HCT116 (cell line): ENCODE measurements around the gene SPATA6. TPM values are rescaled to one million over a fixed set of nuclear protein-coding genes. Genes with fewer than 3 reads are reported as not detected.

Experiments used
- ATAC-seq: fragments of 200-7000 bp; cut with Tn5 transposase; 2 replicates; pipeline ENCODE4 v1.9.1; 2020; ENCODE audit warnings: mild to moderate bottlenecking, moderate library complexity
- BruUV-seq: library from RNA; stranded (reverse); fragments of 400-500 nt; replicated peaks from 2 replicates; lab custom pipeline; 2021; lab: Mats Ljungman, UMichigan
- CTCF ChIA-PET: fragments of 300-600 bp; sonication (Branson Sonifier 250); formaldehyde crosslinking; loops from one replicate; lab custom pipeline; 2021; ENCODE audit warnings: antibody characterized with exemption; lab: Charles Lee
- POLR2A ChIA-PET: fragments of 300-600, 350-600 bp; sonication (Branson Sonifier 250); formaldehyde crosslinking; loops from one replicate; lab custom pipeline; 2021; ENCODE audit warnings: antibody characterized with exemption; lab: Charles Lee
- RAD21 ChIA-PET, 2 experiments: fragments of 300-600 bp; sonication (Branson Sonifier 250); formaldehyde crosslinking; loops; one replicate each; lab custom pipeline; 2023; ENCODE audit warnings: low total read pairs in 2 of 2; ENCODE audit not compliant: uncharacterized antibody in 2 of 2, unreplicated experiment in 2 of 2, low non-redundant PET in 1 of 2; lab: Charles Lee
- DNase-seq: peaks from one replicate; pipeline ENCODE4 v3.0.0-alpha.2; 2010; ENCODE audit warnings: low read depth, low spot score
- H2AFZ ChIP-seq: fragments of 200-600 bp; shearing (Covaris generic), sonication (generic); 2 replicates; pipeline ENCODE4 v1.6.1; 2017; ENCODE audit warnings: low read depth, mixed run types, mixed read lengths, antibody characterized with exemption, low read length; ENCODE audit not compliant: poor library complexity, severe bottlenecking
- H3K27ac ChIP-seq: 2 replicates; pipeline ENCODE4 v1.5.1; 2012; ENCODE audit warnings: low read depth, low read length
- H3K27me3 ChIP-seq: fragments of 200-600 bp; sonication (generic); 2 replicates; pipeline ENCODE4 v1.6.1; 2016; ENCODE audit warnings: mixed run types, low read length, mixed read lengths; ENCODE audit not compliant: insufficient read depth
- H3K36me3 ChIP-seq, 2 experiments: fragments of 200-500 bp in 1 of 2; fragments of 200-600 bp in 1 of 2; sonication (Bioruptor generic) in 1 of 2; sonication (generic) in 1 of 2; 2 replicates each; pipeline versions ENCODE4 v1.5.1 to v1.6.1; 2014 to 2016; ENCODE audit warnings: low read length in 2 of 2, inconsistent platforms in 1 of 2, mixed read lengths in 1 of 2, mixed run types in 1 of 2; ENCODE audit not compliant: insufficient read depth in 2 of 2, control insufficient read depth in 1 of 2
- H3K4me1 ChIP-seq, 2 experiments: fragments of 200-600 bp in 1 of 2; sonication (generic) in 1 of 2; 2 replicates each; pipeline versions ENCODE4 v1.5.1 to v1.6.1; 2012 to 2017; ENCODE audit warnings: low read length in 2 of 2, inconsistent platforms in 1 of 2, mild to moderate bottlenecking in 1 of 2, mixed read lengths in 1 of 2, mixed run types in 1 of 2, moderate library complexity in 1 of 2; ENCODE audit not compliant: insufficient read depth in 2 of 2, control insufficient read depth in 1 of 2
- H3K4me2 ChIP-seq: fragments of 200-600 bp; sonication (generic); 2 replicates; pipeline ENCODE4 v1.6.1; 2017; ENCODE audit warnings: mixed run types, low read length, mixed read lengths
- H3K4me3 ChIP-seq, 2 experiments: fragments of 200-600 bp in 1 of 2; sonication (generic) in 1 of 2; replicated peaks in 1 of 2; 2 replicates each; pipeline ENCODE4 v1.5.1; 2011 to 2016; ENCODE audit warnings: low read length in 2 of 2, control low read depth in 1 of 2, low read depth in 1 of 2, mild to moderate bottlenecking in 1 of 2, mixed read lengths in 1 of 2, mixed run types in 1 of 2
- H3K79me2 ChIP-seq: fragments of 200-600 bp; sonication (generic); 2 replicates; pipeline ENCODE4 v1.6.1; 2017; ENCODE audit warnings: mild to moderate bottlenecking, mixed run types, low read length, moderate library complexity, mixed read lengths; ENCODE audit not compliant: insufficient read depth
- H3K9ac ChIP-seq: fragments of 200-600 bp; sonication (generic); 2 replicates; pipeline ENCODE4 v1.6.1; 2016; ENCODE audit warnings: low read length, mixed read lengths
- H3K9me2 ChIP-seq: fragments of 200-600 bp; sonication (generic), shearing (Covaris generic); 2 replicates; pipeline ENCODE4 v1.6.1; 2017; ENCODE audit warnings: mixed run types, mild to moderate bottlenecking, moderate library complexity; ENCODE audit not compliant: insufficient read depth
- H3K9me3 ChIP-seq, 2 experiments: fragments of 200-500 bp in 1 of 2; fragments of 200-600 bp in 1 of 2; sonication (Bioruptor generic) in 1 of 2; sonication (generic) in 1 of 2; 2 replicates each; pipeline ENCODE4 v1.6.1; 2014 to 2017; ENCODE audit warnings: low read length in 2 of 2, mixed read lengths in 2 of 2, inconsistent platforms in 1 of 2, low read depth in 1 of 2, mild to moderate bottlenecking in 1 of 2, mixed run types in 1 of 2, moderate library complexity in 1 of 2; ENCODE audit not compliant: control insufficient read depth in 1 of 2, insufficient read depth in 1 of 2
- H4K20me1 ChIP-seq: fragments of 200-600 bp; sonication (generic), shearing (Covaris generic); 2 replicates; pipeline ENCODE4 v1.6.1; 2017; ENCODE audit warnings: mixed run types, mild to moderate bottlenecking, moderate library complexity; ENCODE audit not compliant: insufficient read depth
- CBX3 ChIP-seq: IDR thresholded peaks from 2 replicates; pipeline ENCODE4 v1.6.1; 2012; ENCODE audit warnings: low read depth
- CEBPB ChIP-seq: IDR thresholded peaks from 2 replicates; pipeline ENCODE4 v1.6.1; 2012; ENCODE audit warnings: low read depth
- CTCF ChIP-seq, 3 experiments: fragments of 200-600 bp in 1 of 3; sonication (generic) in 1 of 3; IDR thresholded peaks in 2 of 3; conservative IDR thresholded peaks in 1 of 3; 2 replicates each; pipeline ENCODE4 v1.5.1; 2012 to 2017; ENCODE audit warnings: low read depth in 2 of 3, low read length in 2 of 3, antibody characterized with exemption in 1 of 3, borderline replicate concordance in 1 of 3, control low read depth in 1 of 3, mild to moderate bottlenecking in 1 of 3, mixed read lengths in 1 of 3, mixed run types in 1 of 3, moderate library complexity in 1 of 3; ENCODE audit not compliant: insufficient read depth in 1 of 3
- ELF1 ChIP-seq: IDR thresholded peaks from 2 replicates; pipeline ENCODE4 v1.6.1; 2012; ENCODE audit warnings: low read depth, borderline replicate concordance
- EZH2phosphoT487 ChIP-seq: fragments of 200-600 bp; IDR thresholded peaks from 2 replicates; pipeline ENCODE4 v1.6.1; 2018; ENCODE audit warnings: antibody characterized with exemption, borderline replicate concordance
- JUND ChIP-seq: IDR thresholded peaks from 2 replicates; pipeline ENCODE4 v1.6.1; 2012
- POLR2AphosphoS5 ChIP-seq: IDR thresholded peaks from 2 replicates; pipeline ENCODE4 v1.6.1; 2011; ENCODE audit warnings: mild to moderate bottlenecking, low read depth, low read length, moderate library complexity
- REST ChIP-seq: IDR thresholded peaks from 2 replicates; pipeline ENCODE4 v1.6.1; 2012; ENCODE audit warnings: low read depth
- SIN3A ChIP-seq: IDR thresholded peaks from 2 replicates; pipeline ENCODE4 v1.6.1; 2012; ENCODE audit warnings: low read depth
- SP1 ChIP-seq: IDR thresholded peaks from 2 replicates; pipeline ENCODE4 v1.6.1; 2012; ENCODE audit warnings: low read depth
- ZFX ChIP-seq: fragments of 450-650 bp; IDR thresholded peaks from 2 replicates; pipeline ENCODE4 v1.6.1; 2017
- intact Hi-C: fragments of 100-400 bp; cut with micrococcal nuclease; formaldehyde crosslinking; loops from 2 replicates; pipeline ENCODE4 v1.10.0; 2022
- total RNA-seq: library from RNA; stranded (reverse); gene quantifications from one replicate; pipeline ENCODE4 v1.2.1, GENCODE V29; 2021; ENCODE audit not compliant: unreplicated experiment
- TF ChIP-seq, protein P1 (sequence below): IDR thresholded peaks from 2 replicates; pipeline ENCODE4 v1.6.1; 2012

The SPATA6 gene
- total RNA-seq, 1 experiment from 2014 or later: 8.6 TPM

- Histone ChIP-seq H3K36me3 (no peaks in the 10 kb centered on the region), H3K4me2 (no peak overlapping the region)
- no peak for TF ChIP-seq ZFX
- TF ChIP-seq REST: no peak
- TF ChIP-seq SP1: no peak
- no peak for TF ChIP-seq CBX3
- TF ChIP-seq EZH2phosphoT487: no peak
- TF ChIP-seq ELF1: no peak
- no peak for TF ChIP-seq JUND
- TF ChIP-seq SIN3A: no peak
- TF ChIP-seq CEBPB: no peak
Measured at GRCh38 chr1:48396208-48396607, 75.8 kb downstream of the SPATA6 start.

DNA sequence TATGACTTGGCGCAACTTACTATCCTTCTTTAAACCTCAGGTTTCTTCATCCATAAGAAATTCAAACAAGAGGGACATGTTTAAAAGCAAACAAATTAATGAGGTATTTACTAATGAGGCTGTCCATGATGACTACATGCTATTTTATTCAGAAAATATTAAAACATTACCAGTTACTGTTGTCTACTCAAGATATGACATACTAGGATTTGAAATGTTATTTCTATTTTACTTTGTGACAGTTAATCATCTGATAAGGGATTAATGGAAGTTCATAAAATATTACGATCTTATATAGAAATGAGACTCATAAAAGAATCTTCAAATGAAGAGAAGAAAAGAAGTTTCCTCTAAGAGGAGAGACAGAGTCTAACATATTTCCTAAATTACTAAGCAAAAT, 80.1 kb downstream of the SPATA6 start:
- no peaks in the 10 kb centered on the region for H3K36me3 ChIP-seq
- no peaks in the 10 kb centered on the region for H3K9me3 ChIP-seq
- H3K9ac ChIP-seq: no peak overlapping the region
- H3K4me3 ChIP-seq: no peak overlapping the region
- H2AFZ ChIP-seq: no peak overlapping the region
- H3K9me2 ChIP-seq: no peaks in the 10 kb centered on the region
- no peaks in the 10 kb centered on the region for H3K27me3 ChIP-seq
- H3K27ac ChIP-seq: no peak overlapping the region
- no peaks in the 10 kb centered on the region for H4K20me1 ChIP-seq
- H3K79me2 ChIP-seq: no peaks in the 10 kb centered on the region
- ATAC-seq (no peak), DNase-seq (no peak)
- intact Hi-C loops: no loop called here
- H3K4me2 ChIP-seq: no peak overlapping the region
- ChIA-PET CTCF (no interaction called here), RAD21 (no interaction called here), POLR2A (no interaction called here)
- H3K4me1 ChIP-seq: no peaks in the 10 kb centered on the region
- BruUV-seq: no TSS peak
- no peak for TF ChIP-seq POLR2AphosphoS5
- no peak for TF ChIP-seq ZFX
- TF ChIP-seq CTCF (IDR thresholded peaks at IDR 0.05 in 2 of 3, conservative IDR thresholded peaks at IDR 0.05 in 1 of 3; ENCODE audit: borderline replicate concordance in 1 of 3, insufficient read depth in 1 of 3, low read depth in 2 of 3, low read length in 2 of 3): no peak
- TF ChIP-seq SP1: no peak
- no peak for TF ChIP-seq REST
- TF ChIP-seq, protein P1, sequence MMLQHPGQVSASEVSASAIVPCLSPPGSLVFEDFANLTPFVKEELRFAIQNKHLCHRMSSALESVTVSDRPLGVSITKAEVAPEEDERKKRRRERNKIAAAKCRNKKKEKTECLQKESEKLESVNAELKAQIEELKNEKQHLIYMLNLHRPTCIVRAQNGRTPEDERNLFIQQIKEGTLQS: no peak

More at GRCh38 chr1:48396208-48396607, 75.8 kb downstream of the SPATA6 start:
- Histone ChIP-seq H3K9me2 (no peaks in the 10 kb centered on the region), H4K20me1 (no peaks in the 10 kb centered on the region), H3K4me3 (no peak overlapping the region), H2AFZ (no peak overlapping the region), H3K27me3 (no peaks in the 10 kb centered on the region), H3K9ac (no peak overlapping the region), H3K27ac (no peak overlapping the region), H3K4me1 (no peaks in the 10 kb centered on the region), H3K79me2 (no peaks in the 10 kb centered on the region), H3K9me3 (no peaks in the 10 kb centered on the region)
- intact Hi-C loops: no loop called here
- no peak for DNase-seq
- RAD21 ChIA-PET: no interaction called here
- BruUV-seq: no TSS peak
- CTCF ChIA-PET: no interaction called here
- ATAC-seq: no peak
- POLR2A ChIA-PET: no interaction called here
